Fibroblast of skin of left quadriceps (primary cell): ENCODE data around the gene IL1B.

ENCODE experiments used
- DNase-seq, 2 experiments: peaks; one replicate each; pipeline ENCODE4 v3.0.0-alpha.2; 2013; ENCODE audit warnings: low read depth in 2 of 2

The IL1B gene

DNA sequence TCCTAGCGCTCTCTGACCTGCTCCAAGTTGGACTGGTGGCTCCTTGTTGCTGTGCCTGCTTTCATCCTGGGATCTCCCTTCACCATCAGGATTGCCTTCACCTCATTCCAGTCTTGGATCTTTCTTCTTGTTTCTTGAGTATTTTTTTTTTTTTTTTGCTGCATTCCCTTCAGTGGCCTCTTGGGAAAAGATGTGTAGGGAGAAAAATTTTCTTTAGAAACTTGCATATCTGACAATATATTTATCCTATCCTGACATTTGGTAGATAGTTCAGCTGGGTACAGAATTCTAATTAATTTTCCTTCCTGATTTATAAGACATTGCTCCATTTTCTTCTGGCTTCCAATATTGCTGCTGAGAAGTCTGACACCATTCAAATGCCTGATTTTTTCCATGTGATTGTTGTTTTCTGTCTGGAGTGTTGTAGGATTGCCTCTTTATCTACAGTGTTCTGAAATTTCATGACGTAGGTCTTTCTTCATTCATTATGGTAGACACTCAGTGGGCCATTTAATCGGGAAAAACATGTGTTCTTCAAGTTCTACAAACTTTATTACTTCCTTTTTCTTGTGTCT is 29.3 kb downstream of the IL1B start:
- DNase-seq, result no peak

DNA sequence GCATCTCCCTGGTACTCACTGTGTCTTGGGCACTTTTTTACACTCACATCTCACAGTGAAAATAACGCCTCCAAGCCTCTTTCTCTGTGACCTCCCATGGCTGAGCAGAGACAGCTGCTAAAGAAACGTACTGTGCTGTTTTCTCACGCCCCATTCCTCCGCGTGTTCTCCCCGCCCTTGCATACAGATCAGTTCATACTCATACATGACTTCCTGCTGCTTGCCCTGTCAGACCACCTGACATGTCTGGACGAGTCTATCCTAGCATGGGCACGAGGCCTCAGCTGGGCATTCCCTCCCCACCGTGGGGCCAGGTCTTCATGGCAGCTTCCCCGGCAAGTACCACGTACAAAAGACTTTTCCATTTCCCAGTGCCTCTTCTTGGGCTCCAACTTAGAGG is 31.0 kb downstream of the IL1B start:
- DNase-seq, result no peak

DNA sequence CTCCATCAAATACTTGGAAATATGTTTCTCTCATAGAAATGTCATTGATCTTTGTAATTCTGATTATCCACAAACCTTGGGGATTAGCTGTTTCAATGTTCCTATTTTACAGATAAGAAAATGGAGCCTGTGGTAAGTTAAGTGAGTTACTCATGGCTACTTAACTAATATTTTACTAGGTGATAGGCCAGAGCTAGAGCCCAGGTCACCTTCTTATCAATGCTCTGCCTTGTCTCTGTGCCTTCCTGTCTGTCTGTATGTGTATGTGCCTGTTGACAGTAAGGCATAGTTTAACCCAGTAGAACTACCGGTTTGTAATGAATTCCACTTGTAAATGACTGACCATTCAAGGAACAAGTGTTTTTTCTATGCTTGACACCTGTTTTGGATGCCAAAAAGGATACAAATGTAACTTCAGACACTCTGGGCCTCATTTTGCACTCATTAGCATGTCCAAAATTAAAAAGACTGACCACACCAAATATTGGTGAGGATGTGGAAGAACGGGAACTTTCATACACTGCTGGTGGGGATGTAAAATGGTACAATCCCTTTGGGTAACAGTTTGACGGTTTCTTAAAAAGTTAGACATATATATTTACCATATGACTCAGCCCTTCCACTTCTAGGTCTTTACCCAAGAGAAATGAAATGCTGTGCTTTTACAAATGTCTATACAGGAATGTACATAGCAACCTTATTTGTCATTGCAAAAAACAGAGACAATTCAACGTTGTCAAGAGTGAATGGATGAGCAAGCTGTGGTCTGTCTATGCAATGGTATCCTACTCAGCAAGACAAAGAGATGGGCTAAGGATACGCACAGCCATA is 32.7 kb downstream of the IL1B start:
- peak; percentile 62 to 68 for DNase-seq

DNA sequence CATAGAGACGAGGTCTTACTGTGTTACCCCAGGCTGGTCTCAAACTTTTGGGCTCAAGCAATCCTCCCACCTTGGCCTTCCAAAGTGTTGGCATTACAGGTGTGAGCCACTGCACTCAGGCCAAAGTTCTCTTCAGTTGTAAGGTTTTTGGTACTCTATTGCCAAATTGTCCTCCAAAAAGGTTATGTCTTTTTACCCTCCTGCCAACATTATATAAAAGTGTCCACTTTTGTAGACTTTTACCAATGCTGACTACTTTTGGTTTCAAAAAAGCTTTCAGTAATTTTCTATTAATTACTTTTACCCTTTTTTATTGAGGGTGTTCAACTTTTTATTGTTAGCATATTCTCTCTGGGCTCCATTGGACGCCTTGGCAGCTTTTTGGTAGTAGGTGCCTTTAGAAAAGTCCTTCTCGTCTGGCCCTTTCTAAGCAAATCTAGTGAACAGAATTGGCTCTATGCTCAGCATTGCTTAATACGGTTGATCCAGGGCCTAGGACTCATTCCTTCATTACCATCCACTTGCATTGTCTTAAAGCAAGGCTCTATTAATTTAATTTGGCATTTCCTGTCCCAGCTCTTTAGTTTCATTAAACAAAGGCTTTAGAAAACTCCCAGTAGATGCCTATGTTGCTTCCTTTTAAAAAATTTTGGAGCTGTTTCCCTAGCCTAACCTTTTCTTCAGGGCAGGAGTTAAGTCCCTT is 35.5 kb downstream of the IL1B start:
- DNase-seq, result no peak

DNA sequence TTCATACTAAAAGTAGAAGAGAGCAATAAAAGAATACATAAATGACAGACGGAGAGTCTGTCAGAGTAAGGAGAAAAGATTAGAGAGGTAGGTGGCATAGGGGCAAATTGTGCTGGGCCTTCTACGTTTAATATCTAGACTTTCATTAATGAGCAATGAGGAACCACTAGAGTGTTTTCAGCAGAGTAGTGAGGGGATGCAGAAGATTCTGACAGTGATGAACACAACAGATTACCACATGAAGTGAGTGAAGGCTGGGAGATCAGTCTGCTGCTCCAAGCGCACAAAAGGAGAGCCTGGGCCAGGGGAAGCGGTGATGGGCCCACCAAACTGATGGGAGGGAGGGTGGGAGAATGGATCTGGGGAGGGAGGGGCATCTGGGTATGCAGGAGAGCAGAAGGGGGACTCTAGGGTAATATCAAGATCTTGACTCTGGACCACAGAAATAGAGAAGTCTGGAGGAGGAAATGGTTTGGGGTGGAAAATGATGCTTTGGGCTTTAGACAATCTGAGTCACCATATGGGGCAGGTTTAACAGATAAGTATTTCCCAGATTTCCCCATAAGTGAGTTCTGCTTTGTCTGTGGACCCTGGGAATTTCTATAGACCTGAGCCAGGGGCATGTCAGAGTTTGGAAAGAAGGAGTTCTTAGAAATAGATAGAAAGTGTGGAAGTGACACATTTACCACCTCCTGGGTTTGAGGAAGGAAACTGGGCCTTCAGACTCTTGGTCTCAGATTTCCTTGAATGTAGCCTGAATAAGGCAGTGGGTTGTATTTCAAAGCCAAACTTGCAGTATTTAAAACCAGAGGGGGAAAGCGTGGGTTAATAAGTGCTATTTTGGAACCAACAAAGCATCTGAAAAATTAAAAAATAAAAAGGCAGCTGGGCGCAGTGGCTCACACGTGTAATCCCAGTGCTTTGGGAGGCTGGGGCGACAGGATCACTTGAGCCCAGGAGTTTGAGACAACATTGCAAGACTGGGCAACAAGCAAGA is 37.3 kb downstream of the IL1B start:
- DNase-seq, result no peak

DNA sequence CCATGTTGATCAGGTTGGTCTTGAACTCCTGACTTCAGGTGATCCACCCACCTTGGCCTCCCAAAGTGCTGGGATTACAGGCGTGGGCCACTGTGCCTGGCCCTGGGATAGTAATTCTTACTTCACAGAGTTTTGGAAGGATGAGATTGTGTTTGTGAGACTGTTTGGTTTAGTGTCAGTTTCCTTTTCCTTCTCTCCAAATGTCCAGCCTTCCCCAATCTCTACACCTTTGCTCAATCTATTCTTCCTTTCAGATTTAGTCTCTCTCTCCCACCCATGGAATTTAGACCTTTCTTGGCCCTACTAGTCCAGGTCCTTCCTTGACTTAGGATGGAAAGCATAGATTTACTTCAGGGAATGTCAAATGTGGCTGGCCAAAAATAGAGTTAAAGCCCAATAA is 40.1 kb downstream of the IL1B start:
- DNase-seq, result no peak

DNA sequence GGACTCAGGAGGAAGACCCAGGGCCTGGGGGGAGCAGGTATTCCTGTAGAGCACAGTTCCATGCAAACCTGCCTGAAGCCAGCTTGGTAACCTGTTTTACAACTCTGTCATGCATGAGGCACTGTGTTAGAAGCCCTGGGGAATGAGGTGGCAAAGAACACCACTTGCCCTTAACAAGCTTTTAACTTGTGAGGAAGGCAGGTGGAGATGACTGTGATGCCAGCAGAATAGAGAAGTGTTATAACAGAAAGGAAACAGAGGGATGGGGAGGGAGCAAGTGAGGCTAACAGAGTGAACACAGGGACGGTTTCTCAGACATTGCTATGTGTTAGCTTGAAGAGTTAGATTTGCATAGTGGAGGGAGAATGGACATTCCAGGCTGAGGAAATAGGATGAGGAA is 40.8 kb downstream of the IL1B start:
- no peak for DNase-seq

DNA sequence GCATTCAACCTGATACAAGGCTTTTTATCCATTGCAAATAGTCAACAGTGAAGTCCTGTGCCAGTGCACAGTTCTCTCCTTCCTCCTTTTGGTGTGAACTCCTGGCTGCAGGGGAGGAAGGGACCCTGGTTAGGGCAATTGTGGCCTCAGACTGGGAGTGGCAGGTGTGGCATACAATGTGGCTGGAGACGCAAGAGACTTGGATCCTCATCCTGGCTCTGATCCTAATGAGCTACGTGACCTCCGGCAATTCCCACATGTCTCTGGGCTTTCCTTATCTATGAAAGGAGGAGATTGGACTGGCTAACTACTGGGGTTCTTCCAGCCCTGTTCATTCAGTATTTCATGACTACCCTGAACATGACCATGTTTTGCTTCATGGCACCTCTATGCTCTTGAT is 41.7 kb downstream of the IL1B start:
- DNase-seq, result no peak

DNA sequence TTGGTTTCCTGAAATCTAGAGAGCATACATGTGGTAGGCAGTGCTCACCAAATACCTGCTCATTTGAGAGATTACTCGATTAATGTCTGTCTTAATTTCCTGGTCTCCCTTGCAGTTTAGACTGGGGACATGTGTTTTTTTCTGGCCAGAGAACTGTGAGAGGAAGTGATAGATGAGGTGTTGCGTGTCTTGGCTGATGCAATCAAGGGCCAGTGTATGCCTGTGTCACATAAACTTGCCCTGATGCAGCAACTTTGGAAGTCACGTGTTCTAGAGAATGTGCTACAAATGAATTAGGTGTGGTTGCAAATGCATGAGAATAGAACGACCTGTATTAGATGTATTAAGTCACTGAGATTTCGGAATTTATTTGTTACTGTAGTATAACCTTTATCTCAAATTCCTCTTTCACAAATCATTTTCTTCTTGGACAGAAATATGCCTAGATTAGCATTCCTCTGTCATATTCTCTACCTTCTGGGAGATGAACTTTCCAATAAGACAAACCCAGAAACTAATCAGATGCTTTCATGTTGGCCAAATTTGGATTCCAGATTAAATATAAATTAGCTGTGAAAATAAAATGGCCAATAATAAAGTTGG is 42.3 kb downstream of the IL1B start:
- DNase-seq, result peak; percentile 66 to 67

DNA sequence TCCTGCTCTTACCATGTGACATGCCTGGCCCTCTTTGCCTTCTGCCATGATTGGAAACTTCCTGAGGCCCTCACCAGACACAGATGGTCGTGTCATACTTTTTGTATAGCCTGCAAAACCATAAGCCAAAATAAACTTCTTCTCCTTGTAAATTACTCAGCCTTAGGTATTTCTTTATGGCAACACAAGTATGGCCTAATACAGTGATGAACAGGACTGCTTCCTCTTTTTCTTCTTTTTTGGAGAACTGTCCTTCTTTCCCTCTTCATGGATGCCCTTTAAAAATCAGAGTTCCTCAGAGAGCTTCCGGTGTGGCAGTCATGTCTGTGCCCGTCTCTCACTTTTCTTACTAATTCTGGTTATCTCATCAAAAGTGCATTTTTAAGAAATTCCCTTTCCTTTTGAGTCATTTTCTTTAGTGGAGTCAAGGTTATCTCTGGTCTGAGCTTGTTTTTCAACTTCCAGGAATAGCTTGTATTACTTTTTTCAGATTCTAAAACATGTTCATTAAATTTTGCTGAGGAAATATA is 43.1 kb downstream of the IL1B start:
- no peak for DNase-seq

DNA sequence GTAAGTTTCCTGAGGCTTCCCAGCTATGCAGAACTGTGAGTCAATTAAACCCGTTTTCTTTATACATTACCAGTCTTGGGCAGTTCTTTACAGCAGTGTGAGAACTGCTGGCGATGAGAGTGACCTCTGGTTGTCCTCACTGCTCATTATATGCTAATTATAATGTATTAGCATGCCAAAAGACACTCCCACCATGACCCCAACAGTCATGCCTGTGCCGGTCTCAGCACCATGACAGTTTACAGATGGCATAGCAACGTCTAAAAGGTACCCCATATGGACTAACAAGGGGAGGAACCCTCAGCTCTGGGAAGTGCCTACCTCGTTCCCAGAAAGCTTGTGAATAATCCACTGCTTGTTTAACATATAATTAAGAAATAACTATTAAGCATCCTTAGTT is 44.2 kb downstream of the IL1B start:
- no peak for DNase-seq

DNA sequence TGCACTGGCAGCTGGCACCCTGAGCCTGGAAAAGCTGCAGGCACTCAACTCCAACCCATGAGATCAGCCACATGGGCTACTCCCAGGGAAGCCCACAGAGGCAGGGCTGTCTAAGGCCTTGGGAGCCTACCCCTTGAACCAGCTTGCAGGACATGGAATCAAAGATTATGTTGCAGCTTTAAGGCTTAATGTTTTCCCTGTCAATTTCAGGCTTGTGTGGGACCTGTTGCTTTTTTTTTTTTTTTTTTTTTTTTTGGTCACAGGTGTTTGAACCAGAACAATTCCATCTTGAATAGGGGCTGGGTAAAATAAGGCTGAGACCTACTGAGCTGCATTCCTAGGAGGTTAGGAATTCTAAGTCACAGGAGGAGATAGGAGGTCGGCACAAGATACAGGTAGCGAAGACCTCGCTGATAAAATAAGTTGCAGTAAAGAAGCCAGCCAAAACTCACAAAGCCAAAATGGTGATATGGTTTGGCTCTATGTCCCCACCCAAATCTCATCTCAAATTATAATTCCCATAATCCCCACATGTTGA is 44.8 kb downstream of the IL1B start:
- no peak for DNase-seq

DNA sequence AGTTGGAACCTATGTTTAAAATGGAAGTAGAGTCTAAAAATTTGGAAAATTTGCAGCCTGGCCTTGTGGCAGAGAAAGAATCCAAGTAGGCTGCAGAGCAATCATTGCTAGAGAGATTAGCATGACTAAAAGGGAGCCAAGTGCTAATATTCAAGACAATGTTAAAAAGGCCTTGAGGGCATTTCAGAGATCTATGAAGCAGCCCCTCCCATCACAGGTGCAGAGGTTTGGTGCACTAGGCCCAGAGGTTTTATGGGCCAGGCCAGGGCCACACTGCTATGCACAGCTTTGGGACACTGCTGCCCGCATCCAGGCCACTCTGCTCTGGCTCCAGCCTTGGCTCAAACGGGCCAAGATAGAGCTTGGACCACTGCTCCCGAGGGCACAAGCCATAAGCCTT is 45.6 kb downstream of the IL1B start:
- DNase-seq, result no peak

DNA sequence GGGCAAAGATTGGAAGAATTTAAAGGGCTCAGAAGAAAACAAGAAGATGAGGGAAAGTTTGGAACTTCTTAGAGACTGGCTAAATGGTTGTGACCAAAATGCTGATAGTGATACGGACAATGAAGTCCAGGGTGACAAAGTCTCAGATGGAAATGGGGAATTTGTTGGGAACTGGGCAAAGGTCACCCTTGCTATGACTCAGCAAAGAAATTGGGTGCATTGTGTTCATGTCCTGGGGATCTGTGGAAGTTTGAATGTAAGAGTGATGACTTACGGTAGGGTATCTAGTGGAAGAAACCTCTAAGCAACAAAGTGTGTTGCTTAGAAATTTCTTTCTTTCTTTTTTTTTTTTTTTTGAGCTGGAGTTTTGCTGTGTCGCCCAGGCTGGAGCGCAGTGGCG is 46.3 kb downstream of the IL1B start:
- no peak for DNase-seq

DNA sequence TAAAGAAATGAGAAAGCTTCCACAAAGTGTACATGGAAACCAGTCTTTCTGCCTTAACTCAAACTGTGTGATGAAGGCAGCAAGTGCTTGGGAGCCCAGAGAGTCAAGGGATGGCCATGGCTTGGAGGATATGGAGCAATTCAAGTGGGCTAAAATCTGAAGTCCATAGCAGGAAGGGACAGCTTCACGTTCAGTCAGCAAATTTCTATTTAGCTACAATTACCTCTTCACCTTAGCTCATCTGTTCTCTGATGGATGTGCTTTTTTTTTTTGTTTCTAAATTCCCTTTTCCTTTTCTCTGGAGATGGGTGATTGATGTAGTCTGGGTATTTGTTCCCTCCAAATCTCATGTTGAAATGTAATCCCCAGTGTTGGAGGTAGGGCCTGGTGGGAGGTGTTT is 47.4 kb downstream of the IL1B start:
- DNase-seq, result no peak

DNA sequence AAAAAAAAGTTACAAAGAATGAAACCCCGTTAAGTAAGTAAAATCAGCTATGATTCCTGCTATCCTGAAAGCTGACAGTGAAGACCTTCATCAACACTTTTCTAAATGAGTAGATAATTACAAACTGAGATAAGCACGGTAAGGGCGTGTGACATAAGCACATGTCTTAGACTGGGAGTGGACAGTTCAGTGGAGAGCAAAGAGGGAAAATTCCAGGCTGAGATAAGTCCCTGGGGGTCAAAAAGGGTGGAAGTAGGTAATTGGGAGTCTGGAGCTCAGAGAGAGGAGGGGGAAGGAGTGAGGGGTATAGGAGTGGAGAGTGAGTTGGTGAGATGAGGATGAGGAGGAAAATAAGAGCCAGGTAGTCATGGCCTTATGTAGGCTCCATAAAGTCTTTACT is 47.9 kb downstream of the IL1B start:
- DNase-seq, result no peak

DNA sequence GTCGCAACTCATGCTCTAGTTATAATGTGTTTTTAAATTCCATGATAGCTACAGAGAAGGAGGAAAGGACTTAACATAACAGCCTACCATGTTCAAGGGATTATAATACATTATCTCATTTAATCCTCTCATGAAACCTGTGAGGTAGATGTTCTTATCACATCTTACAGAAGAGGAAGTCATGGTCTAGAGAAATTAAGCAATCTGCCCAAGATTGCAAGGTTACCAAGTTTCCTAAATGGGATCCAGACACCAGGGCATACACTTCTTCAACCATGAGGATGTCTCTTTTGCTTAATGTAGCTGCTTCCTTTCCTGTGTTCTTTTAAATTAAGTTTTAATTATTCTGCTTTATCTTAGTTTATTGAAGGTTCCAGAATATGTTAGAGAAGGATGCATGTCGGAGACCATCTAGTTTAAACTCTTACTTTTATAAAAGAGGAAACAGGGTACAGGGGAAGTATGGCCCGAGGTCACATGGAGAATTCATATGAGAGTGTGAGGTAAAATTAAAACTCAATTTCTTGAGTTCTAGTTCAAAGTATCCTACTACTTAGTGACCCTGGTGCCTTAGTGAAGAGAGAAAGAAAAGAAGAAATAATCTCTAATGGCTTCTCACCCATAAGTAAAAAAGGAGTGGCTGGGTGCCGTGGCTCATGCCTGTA is 48.7 kb downstream of the IL1B start:
- no peak for DNase-seq

DNA sequence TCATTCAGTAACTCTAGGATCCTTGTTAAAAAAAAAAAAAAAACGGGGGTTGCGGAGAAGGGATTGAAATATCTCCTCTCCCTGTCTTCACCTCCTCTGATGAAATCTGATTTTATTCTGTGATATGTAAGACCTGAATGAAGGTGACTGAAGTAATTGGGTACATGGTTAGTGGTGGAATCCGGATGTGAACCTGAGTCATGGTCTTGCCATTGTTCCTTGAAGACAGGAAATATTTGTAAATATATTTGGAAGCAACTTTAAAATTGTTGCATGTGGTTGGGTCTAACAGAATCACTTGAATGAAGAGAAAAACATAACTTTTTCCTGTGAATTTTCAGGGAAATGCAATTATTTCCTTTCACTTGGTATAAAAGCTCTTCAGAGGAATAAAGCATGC is 49.3 kb downstream of the IL1B start:
- no peak for DNase-seq

DNA sequence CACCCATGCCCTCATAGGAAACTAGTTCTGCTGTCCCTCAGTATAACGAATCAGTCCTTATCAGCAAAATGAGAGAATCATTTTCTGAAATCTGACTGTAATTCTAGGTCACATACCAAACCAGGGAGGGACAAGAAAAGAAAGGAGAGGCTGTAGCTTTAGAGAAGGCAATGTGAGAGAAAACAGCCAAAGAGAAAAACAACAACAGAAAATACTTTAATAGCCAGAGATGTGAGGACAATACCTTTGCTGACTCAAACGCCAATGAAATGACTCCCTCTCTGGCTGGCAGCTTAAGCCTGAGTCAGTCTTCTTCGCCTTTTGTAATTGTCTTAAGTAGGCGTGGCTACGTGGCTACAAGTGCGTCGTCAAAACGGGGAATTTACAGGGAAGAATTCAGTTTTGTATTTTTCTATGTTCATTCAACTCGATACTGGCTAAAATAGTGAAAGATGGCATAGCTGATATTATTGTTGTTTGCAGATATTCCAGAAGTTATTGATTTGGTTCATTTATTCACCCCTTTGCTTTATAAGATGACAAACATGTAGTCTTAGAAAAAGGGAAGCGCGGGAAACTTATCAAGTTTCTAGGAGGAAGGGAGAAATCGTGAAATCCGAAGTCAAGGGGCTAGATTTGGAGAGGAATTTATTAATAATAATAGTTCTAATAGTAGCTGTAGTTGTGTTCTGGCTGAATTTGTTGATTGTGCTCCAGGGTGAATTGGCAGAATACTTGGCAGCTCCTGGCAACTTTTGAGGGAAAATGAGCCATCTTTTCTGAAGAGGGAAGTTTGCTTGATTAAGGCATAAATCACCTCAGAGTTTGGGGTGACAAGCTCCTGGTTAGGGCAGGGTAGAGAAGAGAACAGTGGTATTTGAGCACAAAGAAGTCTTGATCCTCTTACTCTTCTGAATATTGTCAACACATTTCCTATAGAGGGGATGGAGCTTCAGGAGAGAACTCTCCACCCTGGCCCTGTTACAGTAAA is 52.1 kb downstream of the IL1B start, which contains the start of gene IL1A:
Gene IL1A, minus strand, starts transcription at position 295 of the 991 bp plus-strand sequence. CDS start 723 bp downstream, outside the sequence.
- no peak for DNase-seq
